GM21367 (cell line): Measurements from ENCODE around the gene ANKRD10.
"Not testable (repeated sequence)": the region's sequence is repeated elsewhere in the genome, so short reads cannot be mapped to it uniquely, and the experiment has no call there.

Experiments used
- ATAC-seq: cut with Tn5 transposase; IDR thresholded peaks from one replicate; pipeline ENCODE4 v1.9.1; 2021; ENCODE audit not compliant: unreplicated experiment

The ANKRD10 gene

DNA sequence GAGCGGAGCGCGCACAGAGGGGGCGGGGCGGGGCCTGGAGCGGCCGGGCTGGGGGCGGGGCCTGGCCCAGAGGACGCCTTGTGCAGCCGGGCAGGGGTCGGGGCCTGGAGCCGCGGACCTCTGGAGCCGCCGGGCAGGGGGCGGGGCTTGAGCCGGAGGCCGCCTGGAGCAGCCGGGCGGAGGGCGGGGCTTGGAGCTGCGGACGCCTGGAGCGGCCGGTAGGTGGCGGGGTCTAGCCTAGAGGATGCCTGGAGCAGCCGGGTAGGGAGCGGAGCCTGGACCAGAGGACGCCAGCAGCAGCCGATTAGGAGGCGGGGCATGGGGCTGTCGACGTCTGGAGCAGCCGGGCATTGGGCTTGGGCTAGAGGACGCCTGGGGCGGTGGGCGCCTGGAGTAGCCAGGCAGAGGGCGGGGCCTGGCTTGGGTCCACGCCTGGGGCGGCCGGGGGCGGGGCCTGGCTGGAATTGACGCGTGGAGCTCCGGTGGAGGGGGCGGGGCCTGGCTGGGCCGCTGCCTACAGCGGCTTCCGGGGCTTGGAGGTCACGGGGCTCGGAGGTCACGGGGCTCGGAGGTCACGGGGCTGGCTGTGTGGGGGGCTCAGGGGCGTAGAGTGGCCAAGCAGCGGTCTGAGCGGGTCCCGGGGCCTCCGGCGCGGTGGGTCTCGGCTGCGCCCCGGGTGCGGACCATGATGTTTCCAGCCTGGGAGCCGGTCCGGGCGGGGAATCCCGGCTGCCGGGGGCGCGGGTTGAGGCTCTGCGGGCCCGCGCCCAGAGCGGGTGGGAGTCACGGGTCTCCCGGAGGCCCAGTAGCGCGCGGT is at the start of gene ANKRD10:
TSS of gene ANKRD10 (minus strand) at position 13 of the 817 bp plus-strand sequence. CDS start 135 bp downstream, outside the sequence.
- peak; percentile 69 for ATAC-seq

GRCh38 chr13:110964229-110965037 is 49.6 kb upstream of the ANKRD10 start:
- no peak for ATAC-seq

DNA sequence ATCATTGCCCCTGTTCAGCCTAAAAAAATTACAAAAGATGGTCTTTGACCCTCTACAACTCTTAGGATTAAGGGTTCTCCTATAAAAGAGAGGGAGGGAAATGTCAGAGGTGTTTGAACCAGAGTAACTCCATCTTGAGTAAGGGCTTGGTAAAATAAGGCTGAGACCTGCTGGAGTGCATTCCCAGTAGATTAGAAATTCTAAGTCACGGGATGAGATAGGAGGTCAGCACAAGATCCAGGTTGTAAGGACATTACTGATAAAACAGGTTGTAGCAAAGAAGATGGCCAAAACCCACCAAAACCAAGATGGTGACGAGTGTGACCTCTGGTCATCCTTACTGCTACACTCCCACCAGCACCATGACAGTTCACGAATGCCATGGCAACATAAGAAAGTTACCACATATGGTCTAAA is 48.7 kb upstream of the ANKRD10 start:
- no peak for ATAC-seq

- no peak for ATAC-seq
These were observed 47.1 kb upstream of the ANKRD10 start for GRCh38 chr13:110961959-110962358.

DNA sequence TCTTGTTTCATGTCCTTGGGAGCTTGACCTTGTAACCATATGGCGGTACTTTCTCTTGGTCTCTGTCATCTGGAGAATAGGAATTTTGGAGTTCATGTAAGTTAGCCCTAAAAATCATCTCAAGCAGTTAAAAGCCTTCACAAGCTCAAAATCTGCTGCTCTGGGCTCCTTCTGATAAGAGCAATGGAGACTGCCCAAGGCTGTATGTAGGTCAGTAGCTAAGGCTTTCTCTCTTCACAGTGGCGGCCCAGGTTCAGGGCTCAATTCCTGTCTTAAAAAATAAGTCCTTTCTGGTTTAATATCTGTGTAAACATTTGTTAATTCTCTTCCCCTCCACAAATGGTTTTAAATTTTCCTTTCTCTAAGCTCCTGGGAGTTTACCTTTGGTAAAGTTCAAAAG is 45.3 kb upstream of the ANKRD10 start:
- no peak for ATAC-seq

GRCh38 chr13:110957931-110958330 is 43.1 kb upstream of the ANKRD10 start:
- no peak for ATAC-seq

GRCh38 chr13:110957181-110957884 is 42.5 kb upstream of the ANKRD10 start:
- ATAC-seq = no peak

GRCh38 chr13:110956216-110956615 is 41.3 kb upstream of the ANKRD10 start:
- ATAC-seq = not testable (repeated sequence)

GRCh38 chr13:110955608-110956007 is 40.7 kb upstream of the ANKRD10 start:
- not testable (repeated sequence) for ATAC-seq

- peak; percentile 49 for ATAC-seq
These were observed 40.2 kb upstream of the ANKRD10 start for GRCh38 chr13:110955072-110955503.

DNA sequence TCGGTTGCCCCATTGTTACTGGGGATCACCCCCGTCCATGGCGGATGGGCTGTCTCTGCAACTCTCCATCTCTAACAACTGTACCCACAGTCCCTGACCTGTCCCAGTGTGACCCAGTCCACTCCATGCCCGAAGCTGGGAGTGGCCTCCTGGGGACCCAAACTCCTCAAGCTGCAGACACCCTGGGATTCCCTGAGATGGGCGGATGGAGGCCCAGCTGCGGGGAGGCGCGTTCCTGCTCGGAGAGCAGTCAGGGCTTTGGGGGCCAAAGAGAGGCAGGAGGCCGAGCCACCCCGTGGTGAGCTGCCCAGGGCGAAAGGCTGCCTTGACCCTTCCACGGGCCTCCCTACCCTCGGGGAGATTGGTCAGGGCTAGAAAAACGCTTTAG is 39.7 kb upstream of the ANKRD10 start:
- ATAC-seq = not testable (repeated sequence)

- ATAC-seq = no peak
These were observed 39.1 kb upstream of the ANKRD10 start for GRCh38 chr13:110953833-110954532.

DNA sequence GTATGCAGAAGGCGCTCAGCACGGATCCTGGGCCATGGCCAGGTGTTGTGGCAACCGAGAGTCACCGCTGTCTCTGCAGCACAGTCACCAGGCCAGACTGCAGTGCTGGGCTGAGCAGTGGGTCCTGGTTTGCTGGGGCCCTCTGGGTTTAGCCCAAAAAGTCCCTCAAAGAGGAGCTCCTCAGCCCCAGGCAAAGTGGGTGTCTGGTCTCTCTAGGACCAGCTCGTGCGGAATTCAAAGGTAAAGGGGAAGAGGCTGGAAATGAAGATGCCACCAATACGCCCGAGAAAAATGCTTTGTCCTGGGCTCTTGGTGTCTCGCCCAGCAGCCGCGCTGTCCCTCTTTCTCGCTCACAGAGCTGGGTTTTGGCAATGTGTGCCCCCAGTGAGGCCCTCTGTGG is 38.5 kb upstream of the ANKRD10 start:
- ATAC-seq = no peak

DNA sequence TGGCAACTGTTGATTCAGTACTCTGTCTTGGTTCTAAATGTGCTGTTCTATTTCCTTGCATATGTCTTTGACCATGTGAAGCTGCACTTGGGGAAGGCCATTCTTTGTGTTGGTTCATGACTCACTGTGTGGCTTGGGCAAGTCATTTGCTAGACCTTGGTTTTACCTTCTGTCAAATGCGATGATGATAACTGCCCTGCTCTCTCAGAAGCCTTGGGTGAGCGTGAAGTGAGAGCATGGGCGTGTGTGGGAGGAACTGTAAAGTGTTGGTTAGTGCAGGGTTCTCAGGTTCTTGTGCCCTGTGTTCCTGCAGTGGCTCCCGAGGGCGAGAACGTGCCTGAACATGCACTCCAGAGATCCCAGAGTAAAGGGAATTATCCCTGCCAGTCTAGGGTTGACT is 37.3 kb upstream of the ANKRD10 start:
- peak; percentile 41 for ATAC-seq

DNA sequence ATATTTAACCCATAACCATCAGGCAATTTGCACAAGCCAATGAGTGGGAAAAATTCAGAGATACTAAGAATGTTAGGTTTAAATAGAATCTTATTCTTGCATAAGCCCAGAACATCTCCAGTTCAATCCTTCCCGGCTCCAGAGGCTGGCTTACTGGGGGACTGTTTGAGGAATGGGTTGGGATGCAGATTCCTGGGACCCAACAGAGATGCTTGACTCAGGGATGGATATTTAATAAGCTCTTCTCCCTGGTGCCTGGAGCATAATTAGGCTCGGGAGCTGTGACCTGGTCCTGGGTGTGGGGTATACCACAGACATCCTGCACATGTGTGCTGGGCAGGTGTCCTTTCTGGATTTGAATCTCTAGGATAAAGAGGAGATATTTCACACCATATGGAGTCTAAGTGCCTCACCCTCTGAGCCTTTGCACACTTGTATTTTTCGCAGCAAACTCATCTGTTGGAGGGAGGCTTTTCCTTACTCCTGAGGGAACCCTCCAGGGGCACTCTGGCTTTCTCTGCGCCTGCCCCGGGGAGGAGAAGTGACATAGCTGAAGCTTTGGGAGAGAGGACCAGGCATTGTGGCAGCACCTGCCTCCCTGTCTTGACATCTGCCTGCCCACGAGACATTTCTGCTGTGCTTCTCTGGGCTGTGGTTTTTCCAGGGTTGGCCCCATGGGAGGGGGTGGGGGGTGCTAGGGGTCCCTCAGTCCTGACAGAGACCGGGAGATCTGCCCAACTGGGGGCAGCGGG is 36.1 kb upstream of the ANKRD10 start:
- no peak for ATAC-seq

DNA sequence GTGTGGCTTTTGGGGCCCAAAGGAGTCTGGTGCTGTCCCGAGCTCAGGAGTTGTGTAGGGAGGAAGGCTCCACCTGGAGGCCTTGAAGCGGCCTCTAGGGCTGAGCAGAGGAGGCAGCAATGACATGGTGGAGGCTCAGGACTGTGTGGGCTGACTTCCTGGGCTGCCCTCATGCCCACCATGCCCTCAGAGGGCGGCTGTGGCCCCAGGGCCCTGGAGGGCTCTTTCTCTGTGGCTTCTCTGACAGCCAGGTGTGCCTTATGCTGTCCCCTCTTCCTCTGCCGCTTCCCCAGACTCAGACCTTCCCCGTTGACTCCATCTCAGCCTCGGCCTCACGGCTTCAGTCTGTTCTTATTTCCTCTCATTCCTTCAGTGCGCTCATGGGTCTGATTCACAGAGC is 35.5 kb upstream of the ANKRD10 start:
- ATAC-seq = no peak

GRCh38 chr13:110949628-110950027 is 34.8 kb upstream of the ANKRD10 start:
- ATAC-seq = no peak

DNA sequence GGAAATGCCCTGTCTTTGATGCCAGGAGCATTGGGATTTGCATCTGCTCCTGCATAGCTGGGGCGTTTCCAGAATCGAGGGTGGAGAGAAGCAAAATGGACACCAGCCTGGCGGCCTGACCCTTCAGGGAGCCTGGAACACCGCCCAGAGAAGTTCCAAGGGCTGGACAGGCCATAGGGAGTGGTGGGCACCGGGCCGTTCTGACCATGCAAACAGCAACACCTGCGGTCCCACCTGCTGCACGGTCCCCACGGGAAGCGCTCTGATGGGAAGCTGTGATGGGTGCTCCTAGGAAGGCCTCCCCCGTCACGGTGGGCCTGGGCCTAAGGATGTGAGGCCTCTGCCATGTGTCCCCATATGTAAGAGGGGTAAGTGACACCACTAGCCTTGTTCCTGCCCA is 34.2 kb upstream of the ANKRD10 start:
- ATAC-seq = no peak

GRCh38 chr13:110947338-110947737 is 32.5 kb upstream of the ANKRD10 start:
- not testable (repeated sequence) for ATAC-seq
